Measurements from ENCODE around the gene OVCH1.
"Not testable (repeated sequence)": the region's sequence is repeated elsewhere in the genome, so short reads cannot be mapped to it uniquely, and the experiment has no call there.

Gene OVCH1

DNA sequence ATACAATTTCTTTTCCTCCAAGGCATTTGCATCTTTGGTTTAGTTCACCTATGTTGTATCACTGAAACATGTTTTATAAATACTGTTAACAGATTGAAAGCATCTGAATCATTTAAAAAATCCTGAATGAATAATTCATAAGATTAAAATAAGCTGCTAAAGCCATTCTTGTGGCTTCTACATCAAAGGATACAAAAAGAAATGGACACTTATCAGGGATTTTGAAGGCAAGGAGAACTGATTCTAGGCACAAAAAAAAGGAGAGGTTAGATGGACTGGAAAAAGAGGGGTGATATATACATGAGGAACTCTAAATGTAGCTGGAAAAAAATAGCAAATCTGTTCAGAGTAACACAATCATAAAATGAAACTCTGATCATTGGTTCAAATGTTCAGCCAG is 5.8 kb upstream of the OVCH1 start:
- DNase-seq: no peak

DNA sequence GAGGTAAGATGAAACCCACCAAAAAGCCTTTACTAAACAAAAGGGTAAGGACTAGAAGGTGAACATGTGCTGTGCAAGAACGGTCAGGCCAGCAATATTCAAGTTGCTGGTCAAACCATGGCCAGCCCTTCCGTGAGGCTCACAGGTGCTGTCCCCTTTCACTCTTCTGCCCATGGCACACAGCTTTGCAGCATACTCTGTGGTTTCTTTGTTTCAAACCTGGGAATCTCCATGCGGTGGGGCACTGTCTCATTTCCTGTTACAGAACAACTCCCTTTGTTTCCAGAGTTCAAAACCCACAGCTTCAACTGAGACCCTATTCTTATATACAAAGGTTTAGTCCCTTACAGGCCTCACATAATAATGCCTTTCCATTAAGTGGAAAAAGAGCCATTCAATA is 1.7 kb upstream of the OVCH1 start:
- no peak for DNase-seq

DNA sequence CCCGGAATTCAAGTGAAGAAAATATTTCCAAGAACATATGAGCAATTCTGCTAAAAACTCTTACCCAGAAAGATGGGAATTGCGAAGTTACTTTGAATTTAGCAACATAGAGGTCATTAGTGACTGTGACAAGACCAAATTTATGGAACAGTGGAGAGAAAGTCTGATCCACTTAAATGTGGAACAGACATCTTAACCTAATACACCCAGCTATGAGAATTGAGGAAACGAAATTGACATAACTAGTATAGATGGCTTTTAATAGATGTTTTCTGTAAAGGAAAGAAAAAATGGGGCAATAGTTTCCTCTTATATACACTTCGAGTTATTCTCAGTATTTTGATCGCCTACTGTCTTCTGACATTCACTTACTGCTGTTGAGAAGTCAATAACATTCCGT is 4.6 kb downstream of the OVCH1 start:
- DNase-seq: no peak

DNA sequence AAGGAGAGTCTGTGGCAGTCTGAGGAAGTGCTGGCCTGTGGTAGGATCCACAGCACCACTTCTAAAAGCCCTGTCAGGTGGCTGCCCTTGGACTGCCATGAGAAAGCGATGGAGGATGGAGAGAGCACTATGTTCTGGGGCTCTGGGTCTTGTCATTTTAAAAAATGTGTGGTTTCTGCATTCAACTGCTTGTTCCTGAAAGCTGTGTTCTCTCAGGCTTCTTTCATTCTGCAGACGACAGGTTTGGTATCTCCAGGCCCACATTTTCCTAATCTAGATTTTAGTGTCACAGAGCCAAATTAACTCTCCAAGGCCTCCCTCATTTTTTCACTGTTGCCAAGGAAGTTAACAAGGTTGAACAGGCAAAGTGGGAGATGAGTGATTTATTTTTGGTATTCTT is 10.5 kb downstream of the OVCH1 start:
- no peak for DNase-seq

DNA sequence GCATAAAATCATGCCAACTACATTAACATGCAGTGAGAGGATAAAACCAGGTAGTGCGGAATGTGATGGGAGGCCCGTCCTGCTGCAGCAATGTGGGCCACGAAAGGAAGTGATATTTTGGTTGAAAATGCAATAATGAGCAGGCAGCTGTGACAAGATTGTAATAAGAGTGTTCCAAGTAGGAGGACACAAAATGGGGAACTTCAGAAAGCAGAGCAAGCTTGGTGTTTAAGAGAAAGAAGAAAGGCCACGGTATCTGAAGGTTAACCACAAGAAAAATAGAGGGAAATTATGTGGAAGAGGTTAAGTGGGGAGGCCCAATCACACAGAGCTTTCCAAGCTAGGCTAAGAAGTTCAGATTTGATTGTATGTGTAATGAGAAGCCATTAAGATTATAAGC is 34.3 kb downstream of the OVCH1 start:
- no peak for DNase-seq

DNA sequence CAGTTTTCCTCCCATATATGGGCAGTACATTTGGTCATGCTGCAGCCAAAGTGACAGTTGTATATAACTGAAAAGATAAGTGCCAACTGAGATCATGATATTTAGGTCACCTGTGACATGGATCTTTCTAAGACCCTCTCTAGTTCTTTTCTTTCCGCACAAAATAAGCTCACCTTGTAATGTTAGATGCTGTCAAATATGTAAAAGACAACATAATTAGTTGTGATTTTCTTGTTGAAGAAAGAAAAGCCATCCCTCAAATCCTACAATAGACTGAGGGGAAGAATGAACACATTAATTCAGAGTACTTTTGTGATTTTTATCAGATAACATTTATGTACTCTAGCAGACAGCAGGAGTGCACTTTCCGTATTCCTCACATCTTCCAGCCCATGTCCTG is 37.4 kb downstream of the OVCH1 start:
- DNase-seq: no peak

DNA sequence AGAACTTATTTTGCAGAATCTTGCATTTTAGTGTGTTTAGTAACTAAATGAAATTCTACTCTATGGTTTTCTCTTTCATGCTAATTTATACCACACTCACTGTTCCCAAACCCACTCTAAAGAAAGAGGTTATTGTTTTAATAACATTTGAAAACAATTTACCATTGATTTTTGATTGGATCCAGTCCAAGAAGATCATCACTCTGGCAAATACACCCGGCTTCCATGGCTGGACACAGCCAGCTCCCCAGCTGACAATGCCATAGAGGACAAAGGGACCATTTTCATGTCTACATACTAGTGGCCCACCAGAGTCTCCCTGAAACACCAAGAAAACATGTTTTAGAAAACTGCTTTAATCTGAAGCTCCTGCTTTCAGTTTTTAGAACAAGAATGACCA is 42.4 kb downstream of the OVCH1 start:
- DNase-seq: no peak

DNA sequence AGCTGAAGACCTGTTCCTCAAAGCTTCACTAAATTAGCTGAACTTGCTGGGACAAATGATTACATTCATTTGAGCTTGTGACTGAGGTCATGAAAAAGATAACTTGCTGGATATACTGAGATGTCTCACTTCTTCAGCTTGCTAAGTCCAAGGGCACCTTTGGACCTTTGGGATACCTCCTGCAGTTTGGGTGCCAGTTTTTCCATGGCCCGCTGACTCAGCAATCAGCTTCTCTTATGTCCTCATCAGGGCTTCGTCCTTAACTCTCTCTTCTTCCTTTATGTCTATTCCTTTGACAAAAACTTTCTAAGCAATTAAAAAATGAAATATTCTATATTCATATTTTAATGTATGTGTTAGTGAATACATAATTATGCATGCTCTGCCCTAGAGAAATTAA is 45.6 kb downstream of the OVCH1 start:
- DNase-seq: no peak

DNA sequence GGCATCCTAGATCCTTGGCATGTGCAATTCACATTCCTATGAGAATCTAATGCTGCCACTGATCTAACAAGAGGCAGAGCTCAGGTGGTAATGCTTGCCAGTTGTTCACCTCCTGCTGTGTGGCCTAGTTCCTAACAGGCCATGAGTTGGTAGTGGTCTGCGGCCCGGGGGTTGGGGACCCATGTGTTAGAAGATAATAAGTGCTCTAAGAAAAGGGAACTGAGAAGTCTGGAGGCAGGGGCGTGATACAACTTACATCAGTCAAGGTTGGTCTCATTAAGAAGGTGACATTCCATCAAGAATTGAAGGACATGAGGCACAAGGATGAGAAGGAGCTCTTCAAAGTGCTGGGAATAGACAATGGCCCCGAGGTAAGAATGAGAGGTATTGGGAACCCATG is 49.3 kb downstream of the OVCH1 start:
- DNase-seq: no peak

DNA sequence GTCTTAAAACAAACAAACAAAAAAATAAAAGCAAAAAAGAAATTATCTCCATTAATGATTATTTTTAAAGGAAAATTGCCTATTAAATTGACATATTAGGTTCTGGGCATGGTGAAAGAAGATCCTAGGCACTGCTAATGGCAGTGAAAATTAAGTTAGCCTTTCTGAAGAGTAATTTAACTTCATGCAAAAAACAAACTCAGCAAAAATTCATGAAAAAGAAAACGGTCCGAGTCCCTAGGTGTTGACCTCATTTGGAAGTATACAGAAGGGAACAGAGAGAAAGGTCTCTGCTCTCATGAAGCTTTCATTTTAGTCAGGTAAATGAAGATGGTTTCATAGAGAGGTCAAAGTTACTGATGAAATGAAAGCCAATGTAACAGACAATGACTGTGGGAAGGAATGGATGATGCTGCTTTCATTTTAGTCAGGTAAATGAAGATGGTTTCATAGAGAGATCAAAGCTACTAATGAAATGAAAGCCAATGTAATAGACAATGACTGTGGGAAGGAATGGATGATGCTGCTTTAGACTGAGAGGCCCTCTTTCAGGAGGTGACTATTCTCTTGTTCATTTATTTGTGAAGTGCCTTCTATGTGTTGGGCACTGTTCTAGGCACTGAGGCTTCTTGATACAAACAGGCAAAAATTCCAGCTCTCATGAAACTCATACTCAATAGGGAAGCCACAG is 50.1 kb downstream of the OVCH1 start:
- no peak for DNase-seq

DNA sequence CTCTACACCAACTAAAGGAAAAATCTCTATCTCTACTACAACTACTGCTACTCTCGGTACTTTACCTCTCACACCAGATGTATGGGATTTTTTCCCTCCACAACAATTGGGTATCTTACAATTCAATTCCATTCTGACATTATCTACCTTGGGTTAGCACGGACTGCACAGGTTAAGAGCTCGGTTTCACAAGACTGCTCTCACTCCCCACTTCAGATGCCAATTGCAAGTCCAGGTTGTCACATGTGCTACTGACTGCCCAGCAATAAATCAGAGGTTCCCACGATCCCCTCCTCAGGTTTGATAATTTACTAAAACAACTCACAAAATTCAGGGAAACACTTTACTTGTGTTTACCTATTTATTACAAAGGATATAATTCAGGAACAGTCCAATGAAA is 58.0 kb downstream of the OVCH1 start:
- no peak for DNase-seq

DNA sequence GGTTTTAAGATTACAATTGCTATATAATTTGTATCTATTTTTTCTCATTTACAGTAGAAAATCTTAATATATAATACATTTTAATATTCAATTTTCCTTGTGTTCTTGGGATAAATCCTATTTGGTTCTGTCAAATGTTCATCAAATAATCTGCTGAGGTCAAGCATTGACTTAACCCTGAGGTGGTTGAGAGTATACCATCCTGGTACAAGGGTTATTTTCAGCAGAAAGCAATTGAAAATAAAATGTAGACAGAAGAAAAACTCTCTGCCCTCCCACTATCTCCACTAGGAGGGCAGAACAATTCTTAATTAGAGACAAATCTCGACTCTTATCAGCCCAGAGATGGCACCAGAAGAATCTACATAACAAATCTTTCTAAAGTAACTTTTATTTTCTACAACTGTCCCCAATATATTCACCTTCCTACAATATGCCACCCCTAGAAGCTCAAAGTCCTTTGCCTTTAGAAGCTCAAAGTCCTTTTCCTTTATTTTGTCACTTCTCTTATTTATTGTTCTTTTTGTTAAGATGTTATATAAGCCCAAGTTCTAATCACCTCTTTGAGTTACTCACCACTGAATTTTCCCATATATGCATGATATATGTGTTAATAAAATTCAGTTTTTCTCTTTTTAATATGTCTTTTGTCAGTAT is 58.6 kb downstream of the OVCH1 start:
- DNase-seq: no peak

DNA sequence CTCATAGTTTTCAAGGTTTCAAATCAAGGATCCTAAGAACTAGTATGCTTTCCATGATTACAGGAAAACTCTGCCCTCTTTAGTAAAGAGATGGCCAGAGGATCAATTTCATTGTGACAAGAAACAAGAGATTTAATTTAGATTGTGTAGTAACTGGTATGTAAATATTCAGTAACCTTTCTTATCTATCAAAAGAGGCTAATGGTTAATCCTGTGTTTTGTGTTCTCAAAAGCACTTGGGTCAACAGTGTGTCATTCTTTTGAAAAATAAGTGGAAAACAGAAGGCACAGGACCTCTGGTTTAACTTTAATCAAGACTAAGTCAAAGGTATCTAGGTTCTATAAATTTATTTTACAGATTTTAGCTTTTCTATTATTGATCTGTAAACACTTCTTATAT is 59.9 kb downstream of the OVCH1 start:
- no peak for DNase-seq

DNA sequence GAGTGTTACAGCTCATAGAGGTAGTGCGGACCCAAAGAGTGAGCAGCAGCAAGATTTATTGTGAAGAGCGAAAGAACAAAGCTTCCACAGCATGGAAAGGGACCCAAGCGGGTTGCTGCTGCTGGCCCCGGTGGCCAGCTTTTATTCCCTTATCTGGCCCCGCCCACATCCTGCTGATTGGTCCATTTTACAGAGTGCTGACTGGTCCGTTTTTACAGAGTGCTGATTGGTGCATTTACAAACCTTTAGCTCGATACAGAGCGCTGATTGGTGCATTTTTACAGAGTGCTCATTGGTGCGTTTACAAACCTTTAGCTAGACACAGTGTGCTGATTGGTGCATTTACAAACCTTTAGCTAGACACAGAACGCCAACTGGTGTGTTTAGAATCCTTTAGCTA is 60.7 kb downstream of the OVCH1 start:
- DNase-seq: not testable (repeated sequence)

DNA sequence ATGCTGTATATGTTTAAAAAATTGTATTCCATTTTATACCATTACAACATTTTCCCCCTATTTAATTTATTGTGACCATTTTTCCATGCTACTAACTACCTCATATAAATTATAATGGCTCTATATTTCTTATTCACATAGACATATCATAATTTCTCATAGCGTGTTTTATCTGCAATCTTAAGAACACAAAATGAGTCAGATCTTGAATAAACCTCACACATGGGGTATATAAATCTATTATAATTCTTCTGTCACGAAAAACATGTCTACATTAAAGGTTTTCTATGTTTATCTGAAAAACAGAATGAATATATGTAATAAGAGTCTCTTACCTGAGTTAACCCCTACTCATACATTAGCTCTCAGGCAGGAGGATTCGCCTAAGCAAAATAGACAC is 66.0 kb downstream of the OVCH1 start:
- no peak for DNase-seq

DNA sequence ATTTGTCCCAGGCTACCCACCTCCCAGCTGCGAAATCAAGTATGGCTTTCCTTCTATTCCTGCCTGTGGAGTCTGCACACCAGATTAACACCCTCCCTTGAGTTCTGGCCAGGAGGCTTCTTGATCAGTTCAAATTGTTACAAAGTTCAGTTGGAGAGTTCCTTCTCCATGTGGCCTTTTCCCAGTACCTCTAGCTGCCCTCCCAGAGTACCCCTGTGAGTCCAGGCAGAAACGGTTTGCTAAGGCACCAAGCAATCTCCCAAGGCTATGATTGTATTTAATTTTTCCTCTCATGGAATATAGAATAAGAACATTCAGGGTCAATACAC is 66.8 kb downstream of the OVCH1 start:
- no peak for DNase-seq

DNA sequence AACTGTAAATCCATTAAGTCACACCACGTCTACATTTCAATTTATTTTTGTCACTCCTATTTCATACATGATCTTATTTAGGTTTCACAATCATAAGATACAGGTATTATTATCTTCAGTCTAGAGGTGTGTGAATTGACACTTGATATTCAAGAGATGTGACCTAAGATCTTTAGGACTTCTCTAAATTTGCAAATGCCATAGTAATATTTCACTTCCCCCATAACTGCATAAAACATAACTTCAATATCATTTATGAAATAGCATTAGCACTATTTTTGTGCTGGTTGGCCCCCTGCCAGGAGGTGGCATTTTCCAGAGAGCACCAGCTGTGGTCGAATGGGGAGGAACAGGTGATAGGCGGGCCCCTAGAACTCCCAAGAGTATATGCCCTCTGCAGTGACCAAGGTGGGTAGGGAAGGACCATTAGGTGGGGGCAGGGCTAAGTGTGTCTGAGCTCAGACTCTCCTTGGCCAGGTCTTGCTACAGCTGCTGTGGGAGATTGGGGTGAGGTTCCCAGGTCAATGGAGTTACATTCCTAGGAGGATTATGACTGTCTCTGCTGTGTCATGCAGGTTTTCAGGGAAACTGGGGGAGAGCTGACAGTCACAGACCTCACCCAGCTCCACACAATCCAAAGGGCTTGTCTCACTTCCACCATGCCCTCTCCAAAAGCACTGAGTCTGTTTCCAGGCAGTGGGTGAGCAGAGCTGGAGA is 67.3 kb downstream of the OVCH1 start:
- DNase-seq: no peak

DNA sequence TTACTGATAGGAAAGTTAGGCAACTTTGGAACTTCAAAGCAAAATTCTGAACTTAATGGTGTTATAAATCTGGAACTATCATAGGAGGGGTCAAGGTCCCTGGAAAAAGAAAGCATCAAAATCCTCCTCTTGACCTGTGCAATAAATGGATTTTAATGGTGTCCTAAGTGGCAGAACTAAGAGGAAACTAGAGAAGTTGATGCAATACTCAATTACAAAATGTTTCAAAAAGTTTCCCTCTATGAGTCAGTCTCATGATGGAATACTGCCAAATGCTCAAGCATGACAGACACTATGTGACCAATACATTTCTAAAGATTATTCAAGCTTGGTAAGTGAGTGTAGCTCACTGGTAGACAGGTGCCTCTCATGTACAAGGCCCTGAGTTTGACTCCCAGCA is 68.9 kb downstream of the OVCH1 start:
- peak; percentile 70 for DNase-seq

DNA sequence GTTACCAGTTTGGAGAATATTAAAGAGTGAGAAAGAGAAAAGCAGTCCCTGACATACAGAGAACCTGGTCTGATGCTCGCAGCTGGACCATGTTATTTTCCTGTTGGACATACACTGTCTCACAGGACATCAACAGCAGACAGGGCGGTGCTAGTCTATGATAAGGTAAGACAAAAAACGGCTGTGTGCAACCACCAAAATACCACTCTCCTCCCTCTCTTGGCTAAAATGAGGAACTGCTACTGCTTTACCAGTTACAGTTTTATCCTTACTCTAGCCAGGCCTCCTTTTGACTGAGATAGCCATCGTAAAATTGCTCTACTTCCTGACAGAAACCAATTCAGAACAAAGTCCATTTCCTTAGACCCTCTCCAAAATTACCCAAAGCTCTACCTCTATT is 69.5 kb downstream of the OVCH1 start:
- DNase-seq: no peak

DNA sequence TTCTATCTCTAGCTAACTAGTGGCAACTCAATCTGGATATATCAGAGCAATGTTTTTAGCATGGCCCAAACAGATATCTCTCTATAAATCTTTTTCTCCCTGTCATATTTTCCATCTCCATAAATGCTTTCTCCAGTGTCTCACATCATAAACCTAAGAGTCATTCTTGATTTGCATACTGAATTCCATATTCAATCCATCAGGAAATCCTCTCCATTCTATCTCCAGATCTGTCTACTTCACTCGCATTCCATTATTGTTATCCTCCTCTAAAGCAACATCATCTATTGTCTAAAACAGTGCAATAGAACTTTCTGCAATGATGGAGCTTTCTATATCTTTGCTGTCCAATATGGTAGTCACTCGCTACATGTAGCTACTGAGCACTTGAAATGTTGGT is 71.0 kb downstream of the OVCH1 start:
- no peak for DNase-seq

DNA sequence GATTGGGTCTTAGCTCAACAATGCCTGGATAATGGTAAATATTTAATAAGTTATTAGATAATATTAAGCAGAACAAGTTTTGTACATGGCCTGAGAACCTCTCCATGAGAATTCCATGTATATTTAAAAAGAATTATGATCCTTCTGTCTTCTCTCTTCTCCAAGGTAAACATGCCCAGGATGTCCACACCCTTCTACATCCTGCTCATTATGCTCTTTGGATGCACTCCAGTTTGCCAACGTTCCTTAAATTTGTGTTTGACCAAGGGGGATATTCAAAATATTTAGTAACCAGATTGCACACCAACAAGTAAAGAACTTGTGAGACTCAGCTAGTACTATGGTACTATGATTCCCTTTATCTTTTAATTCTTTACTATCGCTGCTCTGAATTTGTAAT is 71.8 kb downstream of the OVCH1 start:
- no peak for DNase-seq

DNA sequence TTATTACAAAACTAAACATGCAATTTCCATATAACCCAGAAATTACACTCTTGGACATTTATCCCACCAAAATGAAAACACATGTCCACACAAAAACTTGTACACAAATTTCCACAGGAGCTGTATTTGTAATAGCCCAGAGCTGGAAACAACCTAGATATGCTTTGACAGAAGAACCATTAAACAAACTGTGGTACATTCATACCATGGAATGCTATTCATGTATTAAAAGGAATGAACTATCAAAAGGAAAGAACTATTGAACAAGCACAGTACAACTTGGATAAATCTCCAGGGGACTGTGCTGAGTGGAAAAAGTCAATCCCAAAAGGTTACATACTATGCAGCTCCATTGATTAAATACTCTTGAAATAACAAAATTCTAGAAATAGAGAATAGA is 80.7 kb downstream of the OVCH1 start:
- DNase-seq: no peak

DNA sequence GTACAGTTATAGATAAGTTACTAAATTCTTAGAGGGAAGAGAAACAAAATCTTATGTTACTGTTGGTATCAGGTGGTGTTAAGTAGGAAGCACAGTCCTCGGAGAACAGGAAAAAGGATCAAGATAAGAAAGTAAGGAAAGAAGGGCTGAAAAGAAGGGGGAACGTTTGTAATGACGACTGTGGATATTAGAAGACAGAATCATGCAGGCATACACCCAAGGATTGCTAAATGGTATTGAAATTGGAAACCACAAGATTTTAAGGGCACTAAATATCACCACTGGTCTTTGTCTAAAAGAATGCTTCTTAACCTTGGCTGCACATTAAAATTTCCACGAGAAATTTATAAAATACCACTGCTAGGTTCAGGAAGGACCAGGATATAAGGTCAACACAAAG is 82.4 kb downstream of the OVCH1 start:
- no peak for DNase-seq

DNA sequence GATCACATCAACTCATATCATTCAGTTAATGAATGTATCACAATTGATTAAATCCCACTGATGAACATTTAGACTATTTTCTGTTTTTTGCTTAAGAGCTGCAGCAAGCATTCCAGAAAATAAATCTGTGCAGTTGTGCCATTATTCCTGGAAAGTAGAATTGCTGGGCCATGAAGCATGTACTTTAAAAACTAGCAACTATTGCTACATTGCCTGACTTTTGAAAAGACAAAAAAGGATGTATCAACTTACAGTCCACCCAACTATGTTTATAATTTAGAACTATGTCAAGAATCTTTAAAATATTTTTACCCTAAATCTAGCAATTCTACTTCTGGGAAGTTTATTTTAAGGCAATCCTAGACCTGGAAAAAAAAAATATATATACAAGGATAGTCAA is 83.1 kb downstream of the OVCH1 start:
- DNase-seq: peak; percentile 4

All from fibroblast of skin of scalp (primary cell).